Mammary epithelial cell (primary cell): ENCODE results near the gene ALG1.
"Not testable (repeated sequence)": the region's sequence is repeated elsewhere in the genome, so short reads cannot be mapped to it uniquely, and the experiment has no call there.

Experiments
- EZH2 ChIP-seq: IDR thresholded peaks from 2 replicates; pipeline ENCODE4 v1.6.1; 2012; ENCODE audit warnings: low read length, inconsistent platforms, borderline replicate concordance
- TF ChIP-seq, protein P1 (sequence below), 2 donors: IDR thresholded peaks in 1 of 2; conservative IDR thresholded peaks in 1 of 2; 2 replicates each; pipeline ENCODE4 v1.5.1; 2011 to 2012; ENCODE audit warnings: inconsistent platforms in 2 of 2, low read length in 2 of 2, mild to moderate bottlenecking in 2 of 2, control low read depth in 1 of 2, low read depth in 1 of 2; ENCODE audit not compliant: insufficient read depth in 1 of 2; ENCODE audit errors: extremely low read depth in 1 of 2

DNA sequence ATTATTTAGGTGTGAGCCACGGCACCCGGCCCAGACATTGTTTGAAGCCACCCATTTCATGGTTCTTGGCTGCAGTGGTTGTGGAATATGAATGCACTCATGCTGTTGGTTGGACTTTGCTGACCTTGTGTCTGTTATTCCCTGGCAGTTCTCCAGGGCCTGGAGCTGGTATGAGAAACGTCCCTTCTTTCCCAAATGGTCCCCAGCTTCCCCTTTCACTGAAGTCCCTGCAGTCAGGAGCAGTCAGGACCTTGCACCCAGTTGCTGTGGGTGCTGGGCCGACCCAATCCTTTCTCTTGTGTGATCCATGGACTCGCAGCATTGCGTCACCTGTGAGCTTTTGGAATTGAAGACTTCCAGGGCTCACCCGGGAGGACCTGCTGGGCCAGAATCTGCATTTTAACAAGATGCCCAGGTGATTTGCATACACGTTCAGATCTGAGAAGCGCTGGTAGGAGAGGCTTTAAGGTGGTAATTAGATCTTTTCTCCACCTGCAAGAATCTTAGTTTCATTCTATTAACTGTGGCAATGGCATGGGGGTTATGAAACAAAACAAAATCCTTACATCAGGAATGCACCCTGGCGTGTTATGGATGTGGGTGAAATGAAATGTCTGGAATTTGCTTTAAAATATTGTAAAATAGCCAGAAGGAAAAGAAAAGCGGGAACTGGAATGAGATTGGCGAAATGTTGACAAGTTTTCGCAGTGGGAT lies 63.3 kb downstream of the ALG1 start:
- TF ChIP-seq, protein P1, sequence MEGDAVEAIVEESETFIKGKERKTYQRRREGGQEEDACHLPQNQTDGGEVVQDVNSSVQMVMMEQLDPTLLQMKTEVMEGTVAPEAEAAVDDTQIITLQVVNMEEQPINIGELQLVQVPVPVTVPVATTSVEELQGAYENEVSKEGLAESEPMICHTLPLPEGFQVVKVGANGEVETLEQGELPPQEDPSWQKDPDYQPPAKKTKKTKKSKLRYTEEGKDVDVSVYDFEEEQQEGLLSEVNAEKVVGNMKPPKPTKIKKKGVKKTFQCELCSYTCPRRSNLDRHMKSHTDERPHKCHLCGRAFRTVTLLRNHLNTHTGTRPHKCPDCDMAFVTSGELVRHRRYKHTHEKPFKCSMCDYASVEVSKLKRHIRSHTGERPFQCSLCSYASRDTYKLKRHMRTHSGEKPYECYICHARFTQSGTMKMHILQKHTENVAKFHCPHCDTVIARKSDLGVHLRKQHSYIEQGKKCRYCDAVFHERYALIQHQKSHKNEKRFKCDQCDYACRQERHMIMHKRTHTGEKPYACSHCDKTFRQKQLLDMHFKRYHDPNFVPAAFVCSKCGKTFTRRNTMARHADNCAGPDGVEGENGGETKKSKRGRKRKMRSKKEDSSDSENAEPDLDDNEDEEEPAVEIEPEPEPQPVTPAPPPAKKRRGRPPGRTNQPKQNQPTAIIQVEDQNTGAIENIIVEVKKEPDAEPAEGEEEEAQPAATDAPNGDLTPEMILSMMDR (conservative IDR thresholded peaks at IDR 0.05 in 1 of 2, IDR thresholded peaks at IDR 0.05 in 1 of 2; ENCODE audit: extremely low read depth in 1 of 2, insufficient read depth in 1 of 2, low read depth in 1 of 2, low read length in 2 of 2), result not testable (repeated sequence)
- not testable (repeated sequence) for TF ChIP-seq EZH2
